ENCODE data around the gene GPR84.

DNA sequence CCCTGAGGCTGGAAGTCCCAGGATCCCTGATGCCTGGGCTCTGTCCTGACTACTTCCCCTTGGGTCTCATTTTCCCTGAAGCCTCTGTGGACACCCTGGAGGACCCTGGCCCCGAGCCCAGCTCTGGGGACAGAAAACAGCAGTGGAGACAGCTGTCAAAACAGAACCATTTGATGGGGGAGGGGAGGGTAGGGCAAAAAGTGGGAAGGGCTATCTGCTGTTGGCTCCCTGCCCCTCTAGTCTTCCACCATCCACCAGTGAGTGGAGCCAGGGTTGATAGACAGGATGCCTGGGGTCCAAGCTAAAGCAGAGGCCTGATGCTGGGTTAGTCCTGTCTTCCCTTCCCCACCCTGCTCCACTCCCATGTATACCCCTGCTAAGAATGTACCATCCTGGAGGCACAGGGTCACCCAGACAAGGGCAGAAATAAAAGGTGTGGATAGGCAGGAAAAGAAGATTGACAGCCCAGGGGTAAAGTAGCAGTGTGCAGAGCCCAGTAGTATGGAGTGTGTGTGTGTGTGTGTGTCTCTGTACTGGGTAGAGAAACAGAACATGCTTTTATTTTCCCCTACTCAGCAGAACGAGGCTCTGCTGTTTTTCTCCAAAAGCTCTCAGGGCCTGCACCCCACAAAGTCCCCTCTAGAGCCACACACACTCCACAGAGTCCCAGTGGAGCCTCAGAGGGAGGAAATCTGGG lies 10.4 kb upstream of the GPR84 start:
- TF ChIP-seq EZH2 (IDR thresholded peaks at IDR 0.05; ENCODE audit: low read depth) (no peak), CTCF (conservative IDR thresholded peaks at IDR 0.05) (no peak)

Measured in PC-9 (cell line).